ENCODE data around the gene CKAP2L.

CKAP2L gene

GRCh38 chr2:112765251-112765650 is 842 bp upstream of the CKAP2L start:
- no peak for DNase-seq

- no peak for DNase-seq
Observed at GRCh38 chr2:112762276-112762675, 2.1 kb downstream of the CKAP2L start.

GRCh38 chr2:112760149-112760548 is 4.3 kb downstream of the CKAP2L start:
- DNase-seq = no peak

- DNase-seq = no peak
Observed at GRCh38 chr2:112758711-112759110, 5.7 kb downstream of the CKAP2L start.

GRCh38 chr2:112757265-112757664 is 7.1 kb downstream of the CKAP2L start:
- DNase-seq = no peak

GRCh38 chr2:112756207-112756606 is 8.2 kb downstream of the CKAP2L start:
- DNase-seq = no peak

- no peak for DNase-seq
Observed at GRCh38 chr2:112755444-112755843, 9.0 kb downstream of the CKAP2L start.

GRCh38 chr2:112754564-112754963 is 9.8 kb downstream of the CKAP2L start:
- no peak for DNase-seq

- DNase-seq = no peak
Observed at GRCh38 chr2:112752667-112753066, 11.7 kb downstream of the CKAP2L start.

GRCh38 chr2:112751451-112752197 is 12.8 kb downstream of the CKAP2L start:
- DNase-seq = no peak

GRCh38 chr2:112750560-112750843 is 13.9 kb downstream of the CKAP2L start:
- DNase-seq = no peak

- peak; percentile 22 for DNase-seq
Observed at GRCh38 chr2:112749755-112750559, 14.5 kb downstream of the CKAP2L start.

GRCh38 chr2:112740527-112740926 is 23.9 kb downstream of the CKAP2L start:
- no peak for DNase-seq

- DNase-seq = no peak
Observed at GRCh38 chr2:112737542-112738232, 26.7 kb downstream of the CKAP2L start.

- DNase-seq = no peak
Observed at GRCh38 chr2:112733871-112734270, 30.5 kb downstream of the CKAP2L start.

- no peak for DNase-seq
Observed at GRCh38 chr2:112733456-112733855, 31.0 kb downstream of the CKAP2L start.

GRCh38 chr2:112731479-112731878 is 32.9 kb downstream of the CKAP2L start:
- no peak for DNase-seq

- no peak for DNase-seq
Observed at GRCh38 chr2:112730791-112731190, 33.6 kb downstream of the CKAP2L start.

- DNase-seq = no peak
Observed at GRCh38 chr2:112730216-112730615, 34.2 kb downstream of the CKAP2L start.

- no peak for DNase-seq
Observed at GRCh38 chr2:112728378-112729175, 35.8 kb downstream of the CKAP2L start.

- DNase-seq = no peak
Observed at GRCh38 chr2:112728029-112728362, 36.4 kb downstream of the CKAP2L start.

GRCh38 chr2:112727276-112728028 is 37.0 kb downstream of the CKAP2L start:
- DNase-seq = no peak

Data from right kidney (tissue), 1 donor.